Prostate gland (tissue), 2 donors: ENCODE measurements around the gene APBA2.

Experiments
- CTCF ChIP-seq, 4 experiments: fragments of 200-600 bp in 2 of 4; fragments of 450-650 bp in 2 of 4; sonication (generic) in 2 of 4; IDR thresholded peaks; 1 replicate in 3 of 4; 2 replicates in 1 of 4; pipeline ENCODE4 v1.5.1; 2016 to 2019; ENCODE audit warnings: antibody characterized with exemption in 4 of 4, mild to moderate bottlenecking in 2 of 4, moderate library complexity in 2 of 4
- POLR2A ChIP-seq: fragments of 450-650 bp; IDR thresholded peaks from one replicate; pipeline ENCODE4 v1.6.1; 2016; ENCODE audit warnings: antibody characterized with exemption, mild to moderate bottlenecking

GRCh38 chr15:28897861-28898585, 12.2 kb downstream of the APBA2 start:
- TF ChIP-seq CTCF (IDR thresholded peaks at IDR 0.05) (no peak), POLR2A (no peak)
